Measurements from ENCODE around the gene ECEL1.
"Not testable (repeated sequence)": the region's sequence is repeated elsewhere in the genome, so short reads cannot be mapped to it uniquely, and the experiment has no call there.

ECEL1 gene

GRCh38 chr2:232487385-232488096, at the start of gene ECEL1:
TSS of gene ECEL1 (minus strand) at chr2:232487834. CDS start at chr2:232486653, 1,181 bp downstream.
- H3K4me3 ChIP-seq (ENCODE audit: low read depth, low read length): no peak within 1 kb of the TSS
- DNase-seq (ENCODE audit: low read depth): no peak

DNA sequence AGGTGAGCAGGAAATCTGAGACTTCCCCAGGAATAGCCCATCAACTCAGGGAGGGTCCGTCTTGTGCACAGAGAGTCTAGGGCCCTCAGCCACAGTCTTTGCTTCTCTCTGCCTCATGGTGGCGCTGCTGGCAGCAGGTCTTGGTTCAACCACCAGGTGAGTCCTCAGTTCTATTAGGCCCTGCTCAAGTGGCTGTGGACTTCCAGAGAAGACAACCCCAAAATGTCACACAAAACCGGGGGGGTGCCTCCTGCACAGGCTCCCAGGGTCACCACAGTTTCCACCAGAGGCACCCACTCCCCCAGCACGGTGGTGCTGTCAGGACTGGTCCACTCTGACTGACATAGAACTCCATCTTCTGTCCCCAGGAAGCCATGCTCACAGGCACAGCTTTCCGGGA, 49.4 kb upstream of the ECEL1 start:
- no peak for DNase-seq (ENCODE audit: low read depth)
- H3K4me3 ChIP-seq (ENCODE audit: low read depth, low read length): no peak overlapping the region

- H3K4me3 ChIP-seq (ENCODE audit: low read depth, low read length): no peak overlapping the region
- DNase-seq (ENCODE audit: low read depth): no peak
These were observed 48.3 kb upstream of the ECEL1 start for GRCh38 chr2:232535761-232536530.

GRCh38 chr2:232534940-232535651, 47.5 kb upstream of the ECEL1 start:
- no peak for DNase-seq (ENCODE audit: low read depth)
- no peak overlapping the region for H3K4me3 ChIP-seq (ENCODE audit: low read depth, low read length)

DNA sequence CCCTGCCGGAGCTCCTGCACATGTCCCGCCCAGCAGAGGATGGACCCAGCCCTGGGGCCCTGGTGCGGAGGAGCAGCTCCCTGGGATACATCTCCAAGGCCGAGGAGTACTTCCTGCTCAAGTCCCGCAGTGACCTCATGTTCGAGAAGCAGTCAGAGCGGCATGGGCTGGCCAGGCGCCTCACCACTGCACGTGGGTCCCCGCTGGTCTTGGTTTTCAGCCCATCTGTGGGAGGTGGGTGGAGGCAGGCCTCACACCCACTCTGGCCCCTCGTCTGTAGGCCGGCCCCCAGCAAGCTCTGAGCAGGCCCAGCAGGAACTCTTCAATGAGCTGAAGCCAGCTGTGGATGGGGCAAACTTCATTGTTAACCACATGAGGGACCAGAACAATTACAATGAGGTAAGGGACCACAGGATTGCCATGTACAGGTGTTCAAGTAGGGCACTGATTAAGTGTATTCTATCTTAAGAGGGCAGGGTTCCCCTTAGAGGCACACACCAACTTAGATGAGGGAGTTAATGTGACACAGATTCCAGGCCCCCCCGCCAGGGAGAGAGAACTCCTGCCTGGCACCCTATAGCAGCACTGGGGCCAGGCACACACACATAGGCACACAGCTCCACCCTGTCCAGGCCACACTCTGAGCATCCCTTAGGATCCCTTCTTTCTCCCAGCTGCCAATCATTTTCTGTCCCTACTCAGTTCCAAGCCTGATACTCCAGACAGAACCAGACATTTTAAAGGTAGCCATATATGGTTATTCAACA, 46.5 kb upstream of the ECEL1 start:
- DNase-seq (ENCODE audit: low read depth): no peak
- H3K4me3 ChIP-seq (ENCODE audit: low read depth, low read length): no peak overlapping the region

GRCh38 chr2:232532821-232533220, 45.2 kb upstream of the ECEL1 start:
- H3K4me3 ChIP-seq (ENCODE audit: low read depth, low read length); DNase-seq (ENCODE audit: low read depth): not testable (repeated sequence)

- no peak overlapping the region for H3K4me3 ChIP-seq (ENCODE audit: low read depth, low read length)
- no peak for DNase-seq (ENCODE audit: low read depth)
These were observed 44.8 kb upstream of the ECEL1 start for GRCh38 chr2:232532419-232532818.

DNA sequence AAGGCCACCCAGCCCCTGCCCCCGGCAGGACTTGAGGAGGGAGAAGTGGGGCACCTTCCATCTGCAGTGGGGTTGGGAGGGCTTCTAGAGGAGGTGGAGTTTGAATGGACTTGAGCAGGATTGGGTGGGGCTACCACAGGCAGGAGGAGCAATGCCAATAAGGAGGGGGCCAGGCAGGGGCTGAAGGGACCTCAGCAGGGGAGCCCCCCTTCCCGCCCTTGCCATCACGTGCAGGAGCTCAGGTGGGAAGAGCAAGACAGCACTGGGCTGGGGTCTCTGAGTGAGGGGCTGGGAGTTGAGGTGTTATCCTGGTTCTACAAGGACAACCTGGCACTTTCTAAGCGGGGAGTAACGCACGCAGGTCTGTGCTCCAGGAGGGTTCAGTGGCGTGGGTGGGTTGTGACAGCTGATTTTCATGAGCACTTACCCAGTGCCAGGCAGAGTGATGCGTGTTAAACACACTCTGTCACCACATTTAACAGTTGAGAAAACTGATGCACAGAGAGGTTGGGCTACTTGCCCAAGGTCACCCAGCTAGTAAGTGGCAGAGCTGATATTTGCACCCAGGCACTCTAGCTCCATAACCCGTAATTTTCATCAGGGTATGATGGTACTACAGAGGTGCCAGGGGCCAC, 43.1 kb upstream of the ECEL1 start:
- no peak for DNase-seq (ENCODE audit: low read depth)
- no peak overlapping the region for H3K4me3 ChIP-seq (ENCODE audit: low read depth, low read length)

DNA sequence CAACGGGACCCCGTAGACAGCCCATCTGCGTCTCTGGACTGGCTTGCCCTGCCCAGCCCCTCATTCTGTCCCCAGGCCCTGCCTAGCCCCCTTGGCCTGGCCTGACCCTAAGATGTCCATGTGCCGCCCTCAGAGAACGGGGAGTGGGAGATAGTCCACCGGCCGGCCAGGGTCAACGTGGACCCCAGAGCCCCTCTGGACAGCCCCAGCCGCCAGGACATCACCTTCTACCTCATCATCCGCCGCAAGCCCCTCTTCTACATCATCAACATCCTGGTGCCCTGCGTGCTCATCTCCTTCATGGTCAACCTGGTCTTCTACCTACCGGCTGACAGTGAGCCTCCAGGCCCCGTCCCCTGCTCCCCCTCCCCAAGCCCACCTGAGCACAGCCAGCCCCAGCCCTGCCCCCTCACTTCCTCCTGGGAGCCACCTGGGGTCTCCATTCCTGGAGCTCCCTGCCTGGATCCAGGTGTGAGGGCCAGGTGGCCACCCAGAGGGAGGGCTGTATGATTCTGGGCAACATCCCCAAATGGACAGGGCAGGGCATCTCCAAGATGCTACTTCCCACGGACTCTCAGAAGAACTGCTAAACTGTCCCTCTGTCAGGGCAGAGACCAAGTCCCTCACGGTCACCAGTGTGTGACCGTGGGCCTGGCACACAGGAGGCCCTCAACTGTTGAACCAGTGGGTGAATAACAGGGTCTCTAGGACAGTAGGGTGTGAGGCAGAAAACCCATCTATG, 42.3 kb upstream of the ECEL1 start:
- no peak overlapping the region for H3K4me3 ChIP-seq (ENCODE audit: low read depth, low read length)
- DNase-seq (ENCODE audit: low read depth): no peak

DNA sequence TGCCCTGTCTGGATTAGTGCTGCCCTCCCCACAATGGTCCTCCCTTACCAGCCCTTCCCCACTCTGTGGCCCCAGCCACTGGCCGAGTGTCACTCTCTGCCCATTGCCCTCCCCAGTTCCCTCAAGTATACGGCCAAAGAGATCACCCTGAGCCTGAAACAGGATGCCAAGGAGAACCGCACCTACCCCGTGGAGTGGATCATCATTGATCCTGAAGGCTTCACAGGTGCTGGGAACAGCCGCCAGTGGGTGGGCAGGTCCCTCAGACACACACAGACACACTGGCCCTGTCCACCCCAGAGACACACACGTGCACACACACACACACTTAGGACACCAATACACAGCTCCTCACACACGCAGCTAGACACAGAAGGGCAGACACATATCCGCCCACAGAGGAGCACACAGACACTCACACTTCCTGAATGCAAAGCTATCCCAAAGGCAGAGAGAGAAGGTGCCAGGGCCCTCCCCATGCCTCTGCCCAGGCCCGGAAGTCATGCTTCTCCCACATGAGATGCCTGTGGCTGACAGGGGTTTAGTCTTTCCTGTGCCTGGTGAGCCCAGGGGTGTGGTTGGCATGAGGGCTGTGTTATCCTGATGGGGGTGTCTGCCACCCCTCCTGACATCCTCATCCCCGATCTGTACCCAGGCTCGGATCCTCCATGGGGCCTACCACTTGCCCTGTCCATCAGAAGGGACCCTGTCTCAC, 41.3 kb upstream of the ECEL1 start:
- H3K4me3 ChIP-seq (ENCODE audit: low read depth, low read length): no peak overlapping the region
- no peak for DNase-seq (ENCODE audit: low read depth)

DNA sequence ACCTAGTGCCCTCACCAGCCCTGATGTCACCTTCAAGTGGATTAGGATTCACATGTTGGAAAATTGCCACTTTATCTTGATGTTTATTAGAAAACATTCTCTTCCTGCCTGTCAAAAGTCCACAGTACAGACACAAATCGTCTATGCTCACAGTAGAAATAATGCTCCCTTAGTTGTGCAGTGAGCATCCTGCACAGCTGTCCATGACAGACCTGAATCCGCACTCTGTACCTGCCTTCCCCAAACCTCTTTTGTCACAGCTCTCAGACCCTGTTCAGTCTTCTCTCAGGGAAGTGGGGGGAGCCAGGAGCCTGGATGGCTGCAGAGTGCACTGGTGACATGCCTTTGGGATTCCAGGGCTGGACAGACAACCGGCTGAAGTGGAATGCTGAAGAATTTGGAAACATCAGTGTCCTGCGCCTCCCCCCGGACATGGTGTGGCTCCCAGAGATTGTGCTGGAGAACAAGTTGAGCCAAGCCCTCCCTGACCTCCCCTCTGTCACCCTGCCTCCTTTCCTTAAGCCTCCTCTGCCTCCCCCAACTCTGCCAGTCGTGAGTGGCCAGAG, 40.4 kb upstream of the ECEL1 start:
- no peak overlapping the region for H3K4me3 ChIP-seq (ENCODE audit: low read depth, low read length)
- DNase-seq (ENCODE audit: low read depth): no peak

GRCh38 chr2:232526372-232526941, 38.8 kb upstream of the ECEL1 start:
- H3K4me3 ChIP-seq (ENCODE audit: low read depth, low read length): peak overlapping the region; percentile 30
- DNase-seq (ENCODE audit: low read depth): no peak

GRCh38 chr2:232525791-232526371, 38.2 kb upstream of the ECEL1 start, which contains the start of gene CHRND:
TSS of gene CHRND (plus strand) at chr2:232526160. CDS start at chr2:232526216, 56 bp downstream.
- H3K4me3 ChIP-seq (ENCODE audit: low read depth, low read length): peak within 1 kb of the TSS; percentile 30
- DNase-seq (ENCODE audit: low read depth): peak; percentile 39

- H3K4me3 ChIP-seq (ENCODE audit: low read depth, low read length): no peak overlapping the region
- DNase-seq (ENCODE audit: low read depth): no peak
These were observed 37.6 kb upstream of the ECEL1 start for GRCh38 chr2:232525199-232525598.

DNA sequence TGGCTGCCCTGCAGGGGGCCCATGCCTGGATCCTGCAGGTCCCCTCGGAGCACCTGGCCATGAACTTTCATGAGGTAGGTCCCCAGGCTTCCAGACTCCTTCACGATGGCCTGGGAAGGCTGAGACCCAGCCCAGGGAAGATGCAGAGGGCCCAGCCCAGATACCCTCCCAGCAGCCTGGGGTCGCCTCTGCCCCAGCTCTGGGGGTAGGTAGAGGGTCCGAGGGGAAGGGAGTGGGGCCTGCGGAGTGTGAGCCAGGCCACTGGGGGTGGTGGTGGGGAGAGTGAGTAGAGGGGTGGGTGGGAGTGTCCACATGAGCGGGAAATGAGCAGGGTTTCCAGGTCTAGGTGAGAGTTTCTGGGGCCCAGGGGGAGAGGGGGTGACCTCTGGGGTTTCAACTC, 37.1 kb upstream of the ECEL1 start:
- DNase-seq (ENCODE audit: low read depth): no peak
- H3K4me3 ChIP-seq (ENCODE audit: low read depth, low read length): no peak overlapping the region

DNA sequence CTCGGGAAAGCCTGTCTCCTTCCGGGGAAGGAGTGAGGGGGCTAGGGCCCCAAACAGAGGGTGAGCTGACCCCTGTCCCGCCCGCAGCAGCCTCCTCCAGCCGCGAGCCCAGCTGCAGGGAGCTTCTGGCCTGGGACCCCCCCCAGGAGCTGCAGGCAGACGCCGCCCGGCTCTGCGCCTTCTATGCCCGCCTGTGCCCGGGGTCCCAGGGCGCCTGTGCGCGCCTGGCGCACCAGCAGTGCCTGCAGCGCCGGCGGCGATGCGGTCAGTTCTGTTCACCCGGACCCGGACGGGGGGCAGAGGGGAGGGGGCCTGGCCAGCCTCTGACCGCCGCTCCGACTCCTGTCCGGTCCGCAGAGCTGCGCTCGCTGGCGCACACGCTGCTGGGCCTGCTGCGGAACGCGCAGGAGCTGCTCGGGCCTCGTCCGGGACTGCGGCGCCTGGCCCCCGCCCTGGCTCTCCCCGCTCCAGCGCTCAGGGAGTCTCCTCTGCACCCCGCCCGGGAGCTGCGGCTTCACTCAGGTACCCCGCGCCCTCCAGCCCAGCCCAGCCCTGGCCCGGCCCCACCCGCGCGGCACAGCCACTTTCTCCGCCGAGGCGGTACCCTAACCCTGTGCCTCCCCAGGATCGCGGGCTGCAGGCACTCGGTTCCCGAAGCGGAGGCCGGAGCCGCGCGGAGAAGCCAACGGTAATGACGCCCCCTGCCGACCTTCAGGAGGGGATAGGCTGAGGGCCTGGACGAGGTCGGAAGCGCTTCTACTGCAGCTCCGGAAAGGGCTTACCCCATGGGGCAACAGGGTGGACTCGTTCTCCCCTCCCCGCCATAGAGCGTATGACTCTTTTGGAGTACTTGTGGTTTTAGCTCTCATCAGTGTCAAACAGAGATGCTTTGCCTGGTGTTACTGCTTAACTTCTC, 36.3 kb upstream of the ECEL1 start:
- no peak for DNase-seq (ENCODE audit: low read depth)
- H3K4me3 ChIP-seq (ENCODE audit: low read depth, low read length): peak overlapping the region; percentile 37

Measured in skeletal muscle cell (primary cell).